Esophagus squamous epithelium (tissue), 4 donors: ENCODE data around the gene ANKS1B.

Experiments used
- POLR2A ChIP-seq, 4 donors: fragments of 450-650 bp; IDR thresholded peaks; one replicate each; pipeline ENCODE4 v1.6.1; 2017; ENCODE audit warnings: antibody characterized with exemption in 4 of 4, mild to moderate bottlenecking in 4 of 4, moderate library complexity in 3 of 4
- TF ChIP-seq, protein P1 (sequence below), 6 experiments: fragments of 450-650 bp in 4 of 6; fragments of 200-600 bp in 2 of 6; sonication (generic) in 2 of 6; IDR thresholded peaks; one replicate each; pipeline ENCODE4 v1.5.1; 2016 to 2019; ENCODE audit warnings: antibody characterized with exemption in 6 of 6, mild to moderate bottlenecking in 4 of 6, moderate library complexity in 4 of 6

DNA sequence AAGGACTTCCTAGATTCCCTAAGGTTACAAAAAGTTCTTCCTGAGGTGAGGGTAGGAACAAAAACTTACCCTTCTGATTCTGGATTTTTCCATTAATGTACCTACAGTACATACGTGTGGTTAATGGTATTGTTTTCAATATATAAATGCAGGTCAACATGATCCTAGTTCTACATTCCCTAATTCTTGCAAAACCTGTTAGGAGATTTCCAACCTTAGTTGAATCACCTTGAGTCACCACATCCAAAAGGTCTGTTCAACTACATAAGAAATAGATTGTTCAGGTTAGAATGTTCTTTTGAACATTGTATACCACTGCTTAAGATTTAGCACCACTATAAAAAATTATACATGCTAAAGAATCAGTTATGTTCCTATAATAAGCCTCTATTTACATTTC, 218.3 kb downstream of the ANKS1B start:
- TF ChIP-seq, protein P1, sequence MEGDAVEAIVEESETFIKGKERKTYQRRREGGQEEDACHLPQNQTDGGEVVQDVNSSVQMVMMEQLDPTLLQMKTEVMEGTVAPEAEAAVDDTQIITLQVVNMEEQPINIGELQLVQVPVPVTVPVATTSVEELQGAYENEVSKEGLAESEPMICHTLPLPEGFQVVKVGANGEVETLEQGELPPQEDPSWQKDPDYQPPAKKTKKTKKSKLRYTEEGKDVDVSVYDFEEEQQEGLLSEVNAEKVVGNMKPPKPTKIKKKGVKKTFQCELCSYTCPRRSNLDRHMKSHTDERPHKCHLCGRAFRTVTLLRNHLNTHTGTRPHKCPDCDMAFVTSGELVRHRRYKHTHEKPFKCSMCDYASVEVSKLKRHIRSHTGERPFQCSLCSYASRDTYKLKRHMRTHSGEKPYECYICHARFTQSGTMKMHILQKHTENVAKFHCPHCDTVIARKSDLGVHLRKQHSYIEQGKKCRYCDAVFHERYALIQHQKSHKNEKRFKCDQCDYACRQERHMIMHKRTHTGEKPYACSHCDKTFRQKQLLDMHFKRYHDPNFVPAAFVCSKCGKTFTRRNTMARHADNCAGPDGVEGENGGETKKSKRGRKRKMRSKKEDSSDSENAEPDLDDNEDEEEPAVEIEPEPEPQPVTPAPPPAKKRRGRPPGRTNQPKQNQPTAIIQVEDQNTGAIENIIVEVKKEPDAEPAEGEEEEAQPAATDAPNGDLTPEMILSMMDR (IDR thresholded peaks at IDR 0.05): no peak
- no peak for TF ChIP-seq POLR2A (IDR thresholded peaks at IDR 0.05)
